RKO (cell line): Measurements from ENCODE around the gene H1-8.

Experiments used
- DNase-seq: peaks from one replicate; pipeline ENCODE4 v3.0.0-alpha.2; 2016; ENCODE audit warnings: low spot score

H1-8 gene

GRCh38 chr3:129594409-129594808 is 51.4 kb downstream of the H1-8 start:
- no peak for DNase-seq

DNA sequence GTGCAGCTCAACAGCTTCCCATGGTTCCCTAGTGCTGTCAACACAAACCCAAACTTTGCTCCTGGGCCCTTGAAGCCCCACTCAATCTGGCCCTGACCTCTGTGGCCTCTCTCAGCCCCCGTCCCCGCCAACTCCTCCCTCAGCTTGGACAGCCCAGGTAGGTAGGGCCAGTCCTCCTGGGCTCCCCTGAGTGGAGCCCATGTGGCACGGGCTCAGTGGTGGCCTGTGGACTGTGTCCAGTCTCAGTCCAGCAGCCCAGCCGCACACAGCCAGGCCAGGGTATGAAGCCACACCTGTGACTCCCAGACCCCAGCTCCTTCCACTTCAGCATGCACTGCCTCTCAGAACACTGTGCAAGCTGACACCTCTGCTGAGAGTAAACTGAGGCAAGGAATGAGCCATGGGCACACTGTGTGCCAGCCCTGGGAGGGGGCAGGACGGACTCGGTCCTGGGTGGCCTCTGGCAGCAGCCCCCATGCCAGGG is 52.0 kb downstream of the H1-8 start:
- no peak for DNase-seq

GRCh38 chr3:129595544-129596193 is 52.7 kb downstream of the H1-8 start:
- no peak for DNase-seq

GRCh38 chr3:129596194-129597086 is 53.5 kb downstream of the H1-8 start:
- DNase-seq, result no peak

DNA sequence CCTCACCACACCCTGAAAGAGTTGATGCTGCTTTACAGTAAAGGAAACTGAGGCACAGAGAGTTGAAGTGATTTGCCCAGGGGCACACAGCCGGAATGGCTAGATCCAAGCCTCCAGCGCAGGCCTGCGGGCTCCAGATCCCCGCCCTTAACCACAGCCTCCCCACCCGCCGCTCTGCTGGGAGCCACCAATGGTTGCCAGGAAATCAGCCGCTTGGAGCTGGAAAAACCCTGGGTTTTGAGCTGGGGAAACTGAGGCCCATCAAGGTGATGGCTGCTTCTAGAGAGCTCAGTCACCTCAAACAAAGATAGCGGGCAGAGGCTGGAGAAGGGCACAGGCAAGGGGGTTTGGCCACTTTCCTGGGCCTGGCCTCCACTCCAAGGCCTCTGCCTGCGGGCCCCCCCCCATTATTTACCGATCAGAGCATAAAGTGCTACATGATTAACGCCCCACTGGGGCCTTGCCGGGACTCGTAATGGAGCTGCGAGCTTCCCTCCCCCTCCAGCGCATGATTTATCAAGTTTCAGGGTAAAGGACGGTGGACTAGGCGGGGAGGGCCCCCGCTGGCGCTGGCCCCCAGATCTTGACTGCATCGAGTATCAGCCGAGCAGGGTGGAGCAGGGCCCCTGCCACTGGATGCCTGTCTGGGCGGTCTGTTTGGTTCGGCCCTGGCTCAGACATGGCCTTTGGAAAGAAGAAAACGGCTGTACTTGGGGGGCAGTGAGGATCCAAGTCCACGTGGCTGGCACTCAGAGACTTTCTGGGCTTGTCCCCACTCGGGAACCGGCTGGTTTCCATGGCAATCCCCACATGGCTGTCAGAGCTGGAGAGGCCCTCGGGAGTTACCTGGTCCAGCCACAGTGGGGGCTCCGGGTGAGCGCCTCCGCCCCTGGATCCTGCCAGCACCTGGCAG is 54.4 kb downstream of the H1-8 start:
- no peak for DNase-seq

- no peak for DNase-seq
Measured at GRCh38 chr3:129598000-129598381, 55.0 kb downstream of the H1-8 start.

DNA sequence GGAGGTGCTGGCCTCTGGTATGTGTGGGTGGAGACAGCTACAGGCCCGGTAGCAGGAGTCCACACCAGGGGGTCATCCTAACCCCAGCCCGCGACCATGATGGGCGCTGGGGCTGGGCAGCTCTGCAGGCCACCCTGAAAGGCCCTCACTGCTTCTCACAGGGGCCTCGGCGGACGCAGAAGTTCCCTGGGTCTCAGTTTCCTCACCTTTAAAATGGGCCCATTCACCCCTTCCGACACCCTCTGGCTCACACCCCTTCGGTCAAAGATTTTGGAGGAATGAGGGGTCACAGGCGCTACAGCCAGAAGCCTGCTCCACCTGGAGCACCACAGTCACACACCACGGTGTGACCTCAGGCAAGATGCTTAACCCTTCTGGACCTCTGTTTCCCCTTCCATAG is 55.5 kb downstream of the H1-8 start:
- DNase-seq, result no peak

DNA sequence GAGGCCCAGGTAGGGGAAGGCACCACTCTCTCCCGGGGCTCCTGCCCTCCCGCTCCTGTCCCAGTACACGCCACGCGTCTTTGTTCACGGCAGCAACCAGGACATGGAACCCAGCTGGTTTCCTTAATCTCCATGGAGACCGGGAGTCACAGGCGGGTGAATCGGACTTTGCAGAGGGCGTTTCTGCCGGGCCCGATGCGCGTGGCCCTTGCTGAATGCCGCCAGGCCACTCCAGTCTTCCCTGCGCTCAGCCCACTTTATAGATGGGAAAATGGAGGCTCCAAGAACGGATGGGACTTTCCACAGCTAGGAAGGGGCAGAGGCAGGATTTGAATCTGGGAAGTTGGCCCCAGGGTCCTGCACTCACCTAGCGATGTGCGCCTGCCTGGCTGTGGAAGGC is 56.1 kb downstream of the H1-8 start:
- DNase-seq, result no peak

DNA sequence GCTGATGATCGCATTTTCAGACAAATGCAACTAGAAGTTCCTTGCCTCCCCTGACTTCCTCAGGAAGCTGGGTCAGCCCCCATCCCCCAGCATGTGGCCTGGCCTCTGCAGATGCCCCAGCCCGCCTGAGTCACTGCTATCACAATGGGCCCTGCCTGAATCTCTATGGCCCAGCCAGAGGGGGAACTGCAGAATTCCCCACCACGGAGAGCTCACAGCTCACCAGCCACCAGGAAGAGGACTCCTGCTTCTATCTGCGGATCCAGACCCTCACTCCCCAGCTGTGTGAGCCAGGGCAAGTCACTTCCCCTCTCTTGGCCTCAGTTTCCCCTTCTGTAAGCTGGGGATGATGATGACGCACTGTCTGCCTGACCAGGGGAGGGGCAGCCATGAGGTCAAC is 56.6 kb downstream of the H1-8 start:
- peak; percentile 31 for DNase-seq

- no peak for DNase-seq
Measured at GRCh38 chr3:129600348-129600747, 57.4 kb downstream of the H1-8 start.
